DMS153 treated with DMSO at 0.1 percent for 48 hours (cell line): Measurements from ENCODE around the gene ZNF445.
"Not testable (repeated sequence)": the region's sequence is repeated elsewhere in the genome, so short reads cannot be mapped to it uniquely, and the experiment has no call there.

Experiments
- DNase-seq: peaks from one replicate; lab custom pipeline; 2025; ENCODE audit not compliant: unreplicated experiment; lab: John Stamatoyannopoulos, UW

ZNF445 gene

GRCh38 chr3:44476963-44477311 lies 533 bp downstream of the ZNF445 start:
- DNase-seq, result no peak

- DNase-seq, result no peak
Observed at GRCh38 chr3:44476181-44476611, 1.3 kb downstream of the ZNF445 start.

GRCh38 chr3:44474886-44475285 lies 2.6 kb downstream of the ZNF445 start:
- DNase-seq, result not testable (repeated sequence)

DNA sequence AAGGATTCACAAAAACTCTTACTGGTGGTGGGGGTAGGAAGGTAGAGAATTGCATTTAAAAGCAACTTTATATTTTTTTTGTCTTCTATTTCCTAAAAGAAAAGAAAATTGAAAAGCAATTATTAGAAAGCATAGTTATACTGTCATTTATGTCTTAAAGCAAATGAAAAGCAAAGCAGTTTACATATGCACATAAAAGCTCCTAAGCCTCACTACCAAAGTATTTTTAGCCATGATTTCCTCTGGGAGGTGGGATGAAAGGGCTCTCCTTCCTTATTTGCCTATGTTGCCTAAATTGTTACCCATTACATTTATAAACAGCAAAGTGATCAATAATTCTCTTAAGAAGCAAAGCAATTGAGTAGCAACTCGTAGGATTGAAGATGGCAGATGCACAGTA lies 7.0 kb downstream of the ZNF445 start:
- DNase-seq, result no peak

GRCh38 chr3:44469914-44470313 lies 7.6 kb downstream of the ZNF445 start:
- no peak for DNase-seq

DNA sequence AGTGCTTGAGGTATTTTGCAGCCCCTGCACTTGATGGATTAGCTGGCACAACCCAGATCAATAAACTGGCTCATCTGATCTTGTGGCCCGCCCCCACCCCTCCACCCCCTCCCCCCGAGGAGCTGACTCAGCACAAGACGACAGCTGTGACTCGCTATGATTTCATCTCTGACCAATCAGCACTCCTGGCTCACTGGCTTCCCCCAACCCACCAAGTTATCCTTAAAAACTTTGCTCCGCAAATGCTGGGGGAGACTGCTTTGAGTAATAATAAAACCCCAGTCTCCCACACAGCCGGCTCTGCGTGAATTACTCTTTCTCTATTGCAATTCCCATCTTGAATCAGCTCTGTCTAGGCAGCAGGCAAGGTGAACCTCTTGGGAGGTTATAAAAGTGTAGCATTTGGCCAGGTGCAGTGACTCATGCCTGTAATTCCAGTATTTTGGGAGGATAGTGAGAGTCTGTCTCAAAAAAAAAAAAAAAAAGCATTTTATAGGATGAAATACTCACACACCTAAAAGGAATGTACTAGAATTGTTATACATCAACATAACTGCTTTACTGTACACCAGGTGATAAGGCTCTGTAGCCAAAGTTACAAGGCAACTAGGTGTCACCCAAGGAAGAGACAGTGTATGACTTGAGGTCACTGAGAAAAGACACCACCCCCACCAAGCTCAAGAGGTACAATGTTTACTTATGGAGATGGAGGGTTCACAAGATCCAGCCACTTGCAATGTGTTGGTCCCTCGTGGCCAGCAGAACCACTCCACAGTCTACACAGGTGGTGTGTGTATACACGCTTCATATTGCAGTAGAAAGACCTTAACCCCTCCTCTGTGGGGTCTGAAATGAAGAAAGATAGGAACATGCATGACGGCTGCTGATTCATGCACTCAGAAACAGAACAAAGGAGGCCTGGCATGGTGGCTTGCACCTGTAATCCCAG lies 8.6 kb downstream of the ZNF445 start:
- no peak for DNase-seq

- DNase-seq, result not testable (repeated sequence)
Observed at GRCh38 chr3:44468099-44468537, 9.4 kb downstream of the ZNF445 start.

DNA sequence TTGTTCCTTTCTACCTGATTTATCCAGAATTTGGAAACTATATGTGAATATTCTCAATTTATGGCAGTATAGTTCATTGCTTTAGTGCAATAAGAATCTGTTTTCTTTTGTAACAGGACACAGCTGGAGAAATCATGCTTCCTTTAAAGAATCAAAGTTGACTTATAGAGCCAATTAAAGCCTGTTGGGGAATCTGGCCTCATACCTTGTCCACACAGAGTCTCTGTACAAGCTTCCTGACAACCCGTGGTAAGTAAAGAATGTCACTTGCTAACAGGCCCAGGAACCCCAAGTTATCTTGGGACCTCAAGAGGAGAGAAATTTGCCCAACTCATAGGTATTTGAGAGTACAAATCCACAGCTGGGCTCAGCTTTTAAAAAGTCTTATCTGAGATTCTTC lies 10.2 kb downstream of the ZNF445 start:
- DNase-seq, result no peak

GRCh38 chr3:44464920-44465319 lies 12.6 kb downstream of the ZNF445 start:
- not testable (repeated sequence) for DNase-seq

- no peak for DNase-seq
Observed at GRCh38 chr3:44464509-44464908, 13.0 kb downstream of the ZNF445 start.

GRCh38 chr3:44460050-44460449 lies 17.4 kb downstream of the ZNF445 start:
- not testable (repeated sequence) for DNase-seq

DNA sequence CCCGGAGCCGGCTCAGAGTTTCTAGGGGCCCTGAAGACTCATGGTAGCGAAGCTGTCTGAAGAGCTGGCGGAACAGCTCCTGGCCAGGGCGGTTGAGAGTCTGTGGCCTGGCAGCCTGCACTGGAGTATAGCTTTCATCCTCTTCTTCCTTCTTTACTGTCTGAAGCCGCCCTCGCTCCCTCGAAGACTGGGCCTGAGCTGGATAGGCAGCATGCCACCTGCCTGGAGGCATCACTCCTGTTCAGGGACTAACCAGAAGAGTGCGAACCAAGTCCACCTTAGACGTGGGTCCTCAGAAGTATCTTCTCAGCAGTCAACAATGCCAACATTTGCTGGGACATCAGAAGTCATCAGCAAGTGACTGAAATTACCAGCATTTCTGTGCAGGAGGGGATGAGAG lies 22.2 kb downstream of the ZNF445 start:
- no peak for DNase-seq

DNA sequence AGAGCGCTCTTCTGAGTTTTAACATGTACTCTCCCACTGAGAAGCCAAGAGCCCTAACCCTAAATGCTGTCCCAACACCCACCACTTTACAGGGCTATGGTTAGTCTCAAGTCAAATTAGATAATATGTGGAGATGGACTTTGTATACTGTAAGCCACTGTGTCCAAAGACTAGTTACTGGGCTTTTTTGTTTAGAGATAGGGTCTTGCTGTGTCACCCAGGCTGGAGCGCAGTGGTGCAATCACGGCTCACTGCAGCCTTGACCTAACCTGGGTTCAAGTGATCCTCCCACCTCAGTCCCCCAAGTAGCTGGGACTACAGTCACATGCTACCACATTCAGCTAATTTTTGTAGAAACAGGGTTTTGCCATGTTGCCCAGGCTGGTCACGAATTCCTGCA lies 23.2 kb downstream of the ZNF445 start:
- no peak for DNase-seq

DNA sequence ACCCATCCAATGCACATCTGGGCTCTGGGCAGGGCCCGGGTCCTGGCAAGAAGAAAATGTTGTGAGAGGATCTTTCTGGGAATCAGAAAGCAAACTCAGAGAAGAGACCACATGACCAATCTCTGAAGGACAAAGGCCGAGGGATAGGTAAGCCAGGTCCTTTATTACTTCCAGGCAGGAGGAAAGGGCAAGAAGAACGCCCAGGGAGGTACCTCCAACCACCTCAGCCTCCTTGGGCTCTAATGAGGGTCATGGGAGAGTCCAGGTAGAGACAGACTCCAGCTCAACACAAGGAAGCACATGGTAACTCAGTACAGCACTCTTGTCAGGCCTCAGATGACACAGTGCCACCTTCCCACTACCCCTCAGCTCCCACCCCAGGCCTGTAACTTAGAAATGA lies 26.0 kb downstream of the ZNF445 start:
- DNase-seq, result no peak

- no peak for DNase-seq
Observed at GRCh38 chr3:44446929-44447328, 30.5 kb downstream of the ZNF445 start.

DNA sequence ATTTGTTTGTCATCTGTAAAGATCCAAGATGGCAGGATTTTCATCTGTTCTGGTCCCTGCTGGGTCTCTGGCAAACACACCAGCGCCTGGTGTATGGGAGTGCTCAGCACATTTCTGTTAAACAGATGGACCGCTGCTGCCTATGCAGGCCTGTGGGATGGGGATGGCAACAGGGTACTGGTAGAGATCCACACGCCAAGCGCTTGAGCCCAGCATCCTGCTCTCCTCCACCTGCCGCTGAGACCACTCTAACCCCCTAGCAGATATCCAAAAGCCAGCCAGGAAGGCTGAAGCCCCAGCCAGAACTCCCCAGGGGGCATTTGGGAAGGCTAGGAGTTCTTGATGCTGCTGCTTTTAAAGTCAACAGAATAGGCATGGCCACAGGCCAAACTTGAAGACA lies 31.7 kb downstream of the ZNF445 start:
- DNase-seq, result no peak

GRCh38 chr3:44444896-44445691 lies 32.4 kb downstream of the ZNF445 start:
- DNase-seq, result no peak

DNA sequence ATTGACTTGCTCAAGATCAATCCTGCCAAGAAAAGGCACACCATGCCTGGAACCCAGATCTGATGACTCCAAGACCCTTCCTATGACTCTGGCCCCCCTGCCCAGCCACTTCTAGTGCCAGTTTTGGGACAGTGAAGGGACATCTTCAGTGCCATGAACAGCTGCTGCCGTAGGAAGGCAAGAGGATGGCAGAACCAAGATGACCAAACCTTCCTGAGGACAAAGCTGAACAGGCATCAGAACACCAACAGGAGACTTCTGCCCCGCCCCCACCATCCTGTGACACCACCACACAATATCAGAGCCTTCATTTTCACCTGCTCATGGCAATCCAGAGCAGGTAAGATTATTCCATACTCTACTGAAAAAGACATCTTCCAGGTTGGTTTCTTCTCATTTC lies 33.0 kb downstream of the ZNF445 start:
- DNase-seq, result no peak

GRCh38 chr3:44442596-44443309 lies 34.7 kb downstream of the ZNF445 start:
- no peak for DNase-seq

GRCh38 chr3:44439499-44440295 lies 37.8 kb downstream of the ZNF445 start:
- DNase-seq, result no peak

GRCh38 chr3:44437800-44438199 lies 39.7 kb downstream of the ZNF445 start:
- DNase-seq, result no peak
